ENCODE results near the gene DGCR8. TPM values are rescaled to one million over a fixed set of nuclear protein-coding genes. Genes with fewer than 3 reads are reported as not detected.
A peak's percentile ranks its signal among the peaks of the same experiment; 100 is the strongest.

Gene DGCR8
- total RNA-seq, 6 experiments from 2014 or later, result 11.4 to 27.2 (median 16.1) TPM

- no peak for TF ChIP-seq POLR2A (IDR thresholded peaks at IDR 0.05)
- TF ChIP-seq CTCF (IDR thresholded peaks at IDR 0.05), result no peak
- Histone ChIP-seq H3K27me3 (no peaks in the 10 kb centered on the region), H3K9me3 (no peaks in the 10 kb centered on the region), H3K27ac (no peak overlapping the region), H3K36me3 (peaks cover 9 to 81% (median 39%) of the 10 kb centered on the region in 4 donors), H3K4me3 (no peak overlapping the region), H3K4me1 (peaks cover 0 to 26% (median 12%) of the 10 kb centered on the region in 4 donors)
- WGBS (ENCODE audit: insufficient coverage, low coverage, low lambda C conversion rate, missing lambda C conversion rate), result 87% methylated on average over 7 of the region's 9 CpGs
- DNase-seq, result no peak
- intact Hi-C loops (cut with DNase I), result loop anchor here in 1 of 2 donors (10.0 kb wide), 1 partner anchor 126 kb away; no protein-coding TSS in a partner anchor
- no peak for ATAC-seq
Observed at GRCh38 chr22:20090730-20091240, 10.7 kb downstream of the DGCR8 start.

GRCh38 chr22:20091690-20092476 is 11.8 kb downstream of the DGCR8 start:
- WGBS (ENCODE audit: insufficient coverage, low coverage, low lambda C conversion rate, missing lambda C conversion rate), result 82% methylated on average over 12 of the region's 16 CpGs
- no peaks in the 10 kb centered on the region for H3K9me3 ChIP-seq
- H3K4me1 ChIP-seq, result peaks cover 0 to 26% (median 12%) of the 10 kb centered on the region in 4 donors
- peak overlapping the region in 1 of 3 donors; percentile 54 for H3K27ac ChIP-seq
- intact Hi-C loops (cut with DNase I), result loop anchor here in 1 of 2 donors (10.0 kb wide), 1 partner anchor 127 kb away; no protein-coding TSS in a partner anchor
- no peak for ATAC-seq
- no peak for DNase-seq
- TF ChIP-seq POLR2A (IDR thresholded peaks at IDR 0.05) (no peak), CTCF (IDR thresholded peaks at IDR 0.05) (no peak)
- H3K36me3 ChIP-seq, result peaks cover 9 to 75% (median 34%) of the 10 kb centered on the region in 4 donors
- no peak overlapping the region for H3K4me3 ChIP-seq
- H3K27me3 ChIP-seq, result no peaks in the 10 kb centered on the region

GRCh38 chr22:20092477-20092854 is 12.4 kb downstream of the DGCR8 start:
- Histone ChIP-seq H3K4me1 (peaks cover 0 to 26% (median 12%) of the 10 kb centered on the region in 4 donors), H3K4me3 (no peak overlapping the region), H3K36me3 (peaks cover 9 to 73% (median 31%) of the 10 kb centered on the region in 4 donors), H3K27me3 (no peaks in the 10 kb centered on the region), H3K27ac (peak overlapping the region in 2 of 3 donors; percentile 54 to 89), H3K9me3 (no peaks in the 10 kb centered on the region)
- intact Hi-C loops (cut with DNase I), result loop anchor here in 1 of 2 donors (10.0 kb wide), 1 partner anchor 128 kb away; no protein-coding TSS in a partner anchor
- WGBS (ENCODE audit: insufficient coverage, low coverage, low lambda C conversion rate, missing lambda C conversion rate), result 89% methylated on average over 10 of the region's 11 CpGs
- DNase-seq (no peak), ATAC-seq (no peak)
- TF ChIP-seq CTCF (IDR thresholded peaks at IDR 0.05), result no peak
- no peak for TF ChIP-seq POLR2A (IDR thresholded peaks at IDR 0.05)

GRCh38 chr22:20093418-20094196 is 13.6 kb downstream of the DGCR8 start:
- 26% methylated on average over 7 of the region's 13 CpGs for WGBS (ENCODE audit: insufficient coverage, low coverage, low lambda C conversion rate, missing lambda C conversion rate)
- peak; percentile 88 to 97 (median 97) for DNase-seq
- H3K4me1 ChIP-seq, result peaks cover 0 to 26% (median 12%) of the 10 kb centered on the region in 4 donors
- no peaks in the 10 kb centered on the region for H3K27me3 ChIP-seq
- ATAC-seq, result peak; percentile 93 to 96 (median 96)
- H3K4me3 ChIP-seq, result no peak overlapping the region
- intact Hi-C loops (cut with DNase I), result loop anchor here in 1 of 2 donors (10.0 kb wide), 1 partner anchor 129 kb away; no protein-coding TSS in a partner anchor
- TF ChIP-seq POLR2A (IDR thresholded peaks at IDR 0.05) (no peak), CTCF (IDR thresholded peaks at IDR 0.05) (peak in 1 of 4 donors; percentile 28)
- H3K27ac ChIP-seq, result peak overlapping the region; percentile 51 to 89 (median 81)
- H3K36me3 ChIP-seq, result peaks cover 9 to 68% (median 30%) of the 10 kb centered on the region in 4 donors
- H3K9me3 ChIP-seq, result no peaks in the 10 kb centered on the region

Measured in right lobe of liver (tissue), 6 donors.